LNCaP clone FGC (cell line): Measurements from ENCODE around the gene SSBP4.
A peak's percentile ranks its signal among the peaks of the same experiment; 100 is the strongest.

Experiments
- DNase-seq: peaks from one replicate; pipeline ENCODE4 v3.0.0-alpha.2; 2011; ENCODE audit warnings: low read depth
- H3K4me3 ChIP-seq: 2 replicates; pipeline ENCODE4 v1.5.1; 2011; ENCODE audit warnings: mild to moderate bottlenecking, low read depth, low read length, control low read depth
- CTCF ChIP-seq: IDR thresholded peaks from 2 replicates; pipeline ENCODE4 v1.5.1; 2012; ENCODE audit warnings: mild to moderate bottlenecking; ENCODE audit not compliant: control insufficient read depth, insufficient read depth; ENCODE audit errors: extremely low read depth

The SSBP4 gene

GRCh38 chr19:18443831-18444230 lies 24.6 kb downstream of the SSBP4 start:
- DNase-seq = no peak
- TF ChIP-seq CTCF = no peak
- no peak overlapping the region for H3K4me3 ChIP-seq

DNA sequence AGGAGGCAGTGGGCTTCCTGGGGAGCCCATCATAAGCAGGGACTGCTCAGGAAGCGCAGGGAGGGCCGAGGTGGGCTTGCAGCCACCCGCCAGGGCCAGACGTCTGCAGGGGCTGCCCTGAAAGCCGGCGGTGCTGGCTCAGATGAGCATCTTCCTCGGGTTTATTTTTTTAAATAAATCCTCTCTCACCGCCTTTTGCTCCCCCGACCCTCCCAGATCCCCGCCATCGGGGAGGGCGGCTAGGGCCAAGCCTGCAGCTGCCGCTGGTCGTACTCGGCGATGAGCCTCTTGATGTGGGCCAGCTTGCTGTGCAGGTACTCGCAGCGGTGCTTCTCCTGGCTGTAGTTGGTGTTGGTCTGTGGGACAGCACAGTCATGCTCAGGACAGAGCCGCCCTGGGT lies 25.3 kb downstream of the SSBP4 start:
- DNase-seq = no peak
- TF ChIP-seq CTCF = no peak
- no peak overlapping the region for H3K4me3 ChIP-seq

- TF ChIP-seq CTCF = no peak
- H3K4me3 ChIP-seq = no peak overlapping the region
- no peak for DNase-seq
Observed at GRCh38 chr19:18445262-18445948, 26.2 kb downstream of the SSBP4 start.

GRCh38 chr19:18446145-18446810 lies 27.1 kb downstream of the SSBP4 start:
- DNase-seq = no peak
- H3K4me3 ChIP-seq = no peak overlapping the region
- no peak for TF ChIP-seq CTCF

GRCh38 chr19:18446811-18447359 lies 27.7 kb downstream of the SSBP4 start:
- DNase-seq = peak; percentile 72
- TF ChIP-seq CTCF = 0 out of 2 replicates have a peak, but pooled peaks have one; percentile 5

GRCh38 chr19:18449552-18449951 lies 30.4 kb downstream of the SSBP4 start:
- no peak for DNase-seq
- no peak for TF ChIP-seq CTCF
- H3K4me3 ChIP-seq = no peak overlapping the region

More at GRCh38 chr19:18446811-18447359, 27.7 kb downstream of the SSBP4 start:
- no peak overlapping the region for H3K4me3 ChIP-seq
